A549 treated with AZD9567 at 1 μM for 4 hours (cell line): Measurements from ENCODE around the gene PTGES3L. TPM values are rescaled to one million over a fixed set of nuclear protein-coding genes. Genes with fewer than 3 reads are reported as not detected.

ENCODE experiments used
- total RNA-seq: library from RNA; stranded (reverse); fragments of 200-300 nt; extraction: Qiagen RNA extraction; gene quantifications from 5 replicates; pipeline ENCODE4 v1.2.3, GENCODE V29; 2022; ENCODE audit not compliant: insufficient read depth

Gene PTGES3L
- total RNA-seq: 0.64 to 1.4 TPM (median 1.1 TPM) in 4 of 5 replicates, not detected in the other

DNA sequence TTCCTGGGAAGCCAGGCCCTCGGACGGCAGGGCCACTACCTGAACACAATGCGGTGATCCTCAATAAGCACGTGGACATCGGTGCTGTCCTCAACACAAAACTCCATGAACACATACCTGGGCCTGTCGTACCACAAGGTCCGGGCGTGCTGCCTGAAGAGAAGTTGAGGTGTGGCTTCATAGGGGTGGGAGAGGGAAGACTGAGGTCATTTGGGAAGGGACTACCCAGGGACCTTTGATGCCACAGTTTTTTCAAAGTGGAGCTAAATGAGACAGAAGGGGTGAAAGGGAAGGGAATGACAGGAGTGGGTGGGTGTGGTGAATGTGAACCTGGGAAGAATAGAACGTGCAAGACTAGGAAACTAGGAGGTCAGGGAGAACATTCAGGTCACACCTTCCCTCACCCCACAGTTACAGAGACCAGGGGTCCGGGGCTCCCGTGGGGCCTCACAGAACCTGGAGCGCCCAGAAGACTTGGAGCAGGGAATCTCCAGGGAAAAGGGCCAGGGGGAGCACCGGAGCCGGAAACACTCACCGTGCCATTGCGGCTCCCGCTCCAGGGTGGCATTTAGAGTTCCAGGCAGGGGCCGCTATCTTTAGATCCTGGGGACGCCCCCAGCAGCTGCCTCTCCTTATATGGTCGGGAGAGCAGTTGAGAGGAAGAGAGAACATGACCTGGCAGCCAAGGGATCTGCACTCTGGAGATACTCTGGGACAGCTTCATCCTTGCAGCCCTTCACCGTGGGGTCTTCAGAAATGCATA, at the start of gene PTGES3L:
TSS of gene PTGES3L (minus strand) at position 570 of the 763 bp plus-strand sequence. CDS start at position 543, 27 bp downstream.

DNA sequence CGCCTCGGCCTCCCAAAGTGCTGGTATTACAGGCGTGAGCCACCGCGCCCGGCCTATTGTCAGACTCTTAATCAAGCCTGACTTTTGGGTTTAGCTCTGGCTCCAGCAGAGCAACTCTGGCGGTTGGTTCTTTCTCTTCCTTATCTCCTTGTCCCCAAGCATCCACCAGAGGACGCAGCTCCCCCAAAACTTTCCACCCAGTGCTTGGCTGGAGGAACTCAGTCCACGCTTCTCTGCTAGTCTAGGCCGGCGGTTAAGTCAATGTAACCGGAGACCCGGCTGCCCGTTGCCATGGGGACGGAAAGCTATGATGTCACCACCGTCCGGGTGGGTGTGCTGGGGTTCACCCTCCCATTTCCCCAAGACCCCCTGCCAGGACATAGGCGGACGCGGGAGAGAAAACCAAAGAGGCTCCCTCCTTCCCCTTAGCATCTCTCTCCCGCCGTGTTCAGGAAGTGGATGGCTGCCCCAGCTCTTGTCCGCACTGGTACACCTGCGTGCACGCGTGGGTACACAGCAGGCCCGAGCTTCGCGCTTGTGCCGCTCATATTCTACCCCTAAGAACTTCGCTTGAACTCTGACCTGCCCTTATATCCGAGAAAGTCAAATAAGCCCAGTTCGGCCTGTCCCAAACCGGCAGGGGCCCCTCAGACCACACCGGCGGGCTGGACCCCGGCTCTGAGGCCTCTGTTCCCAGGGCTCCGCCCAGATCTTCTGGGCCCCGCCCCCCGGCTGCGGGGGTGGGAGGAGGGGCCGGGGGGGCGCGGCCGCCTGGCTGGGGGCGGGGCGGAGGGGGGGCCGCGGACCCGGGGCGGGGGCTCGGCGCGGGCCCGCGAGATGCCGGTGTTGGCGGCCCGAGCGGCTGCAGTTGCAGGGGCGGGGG, 44.8 kb upstream of the PTGES3L start, which contains the start of gene RND2:
TSS of gene RND2 (plus strand) at position 825 of the 883 bp plus-strand sequence. CDS start 117 bp downstream, outside the sequence.

DNA sequence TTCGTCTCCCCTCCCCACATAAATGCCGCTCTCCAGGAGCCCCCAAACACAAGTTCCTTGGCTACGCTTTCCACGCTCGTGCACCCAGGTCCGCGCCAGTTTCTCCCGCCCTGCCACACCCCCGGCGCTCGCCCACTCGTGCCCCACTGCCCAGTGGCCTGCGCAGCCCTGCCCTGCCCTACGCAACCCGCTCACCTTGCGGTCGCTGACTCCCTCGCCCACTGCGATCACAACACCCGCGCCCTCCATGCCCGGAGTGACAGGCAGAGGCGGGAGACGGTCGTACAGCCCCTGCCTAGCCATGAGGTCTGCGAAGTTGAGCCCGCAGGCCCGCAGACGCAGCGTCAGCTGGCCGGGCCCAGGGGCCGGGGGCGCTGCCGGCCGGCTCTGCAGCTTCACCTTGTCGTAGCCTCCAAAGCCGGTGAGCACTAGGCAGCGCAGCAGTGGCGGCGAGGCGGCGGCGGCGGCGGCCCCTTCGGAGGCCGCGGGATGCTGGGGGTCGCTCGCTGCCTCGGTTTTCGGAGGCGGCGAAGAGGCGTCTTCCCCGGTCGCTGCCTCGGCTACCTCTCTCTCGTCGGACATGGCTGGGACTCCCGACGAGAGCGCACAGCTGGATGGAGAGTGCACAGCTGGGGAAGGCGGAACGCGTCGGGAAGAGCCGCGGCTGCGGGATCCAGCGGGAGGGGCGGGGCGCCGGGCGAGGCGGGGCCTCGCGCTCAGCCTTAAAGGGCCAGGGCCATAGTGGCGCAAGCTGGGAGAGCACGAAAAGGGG, 42.0 kb upstream of the PTGES3L start, which contains the start of gene VAT1:
TSS of gene VAT1 (minus strand) at position 645 of the 772 bp plus-strand sequence. CDS start at position 582, 63 bp downstream.

DNA sequence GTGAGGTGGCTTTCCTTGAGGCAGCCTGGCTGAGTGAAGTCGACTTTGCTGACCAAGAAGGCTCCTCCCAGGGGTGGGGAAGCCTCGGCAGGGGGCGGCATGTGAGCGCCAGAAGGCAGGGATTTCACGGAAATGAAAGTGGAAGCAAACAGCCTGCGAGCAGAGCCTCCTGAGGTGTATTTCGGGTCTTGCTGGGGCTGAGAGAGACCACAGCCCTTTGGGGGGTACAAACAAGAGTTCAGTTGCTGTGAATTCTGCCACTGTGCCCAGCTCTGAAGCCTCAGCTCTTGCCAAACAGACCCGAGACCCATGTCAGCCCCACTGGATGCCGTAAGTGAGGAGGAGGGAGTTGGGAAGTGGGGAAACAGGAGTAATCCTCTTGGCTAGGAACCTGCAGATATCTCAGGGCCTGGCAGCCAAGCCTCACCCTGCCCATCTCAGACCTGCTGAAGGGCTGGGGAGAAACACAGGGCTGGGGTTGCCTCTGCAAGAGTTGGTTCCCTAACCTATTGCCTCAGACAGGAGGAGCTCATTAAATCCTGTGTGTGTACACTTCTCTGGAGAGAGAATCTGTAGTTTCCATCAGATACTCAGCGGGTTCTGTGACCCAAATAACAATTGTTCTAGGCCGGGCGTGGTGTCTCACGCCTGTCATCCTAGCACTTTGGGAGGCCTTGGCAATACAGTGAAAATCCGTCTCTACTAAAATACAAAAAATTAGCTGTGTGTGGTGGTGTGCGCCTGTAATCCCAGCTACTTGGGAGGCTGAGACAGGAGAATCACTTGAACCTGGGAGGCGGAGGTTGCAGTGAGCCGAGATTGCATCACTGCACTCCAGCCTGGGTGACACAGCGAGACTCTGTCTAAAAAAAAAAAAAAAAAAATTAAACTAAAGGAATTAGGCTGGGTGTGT, 27.0 kb upstream of the PTGES3L start, which contains the start of gene IFI35:
TSS of gene IFI35 (plus strand) at position 146 of the 913 bp plus-strand sequence. CDS start at position 310, 164 bp downstream.

DNA sequence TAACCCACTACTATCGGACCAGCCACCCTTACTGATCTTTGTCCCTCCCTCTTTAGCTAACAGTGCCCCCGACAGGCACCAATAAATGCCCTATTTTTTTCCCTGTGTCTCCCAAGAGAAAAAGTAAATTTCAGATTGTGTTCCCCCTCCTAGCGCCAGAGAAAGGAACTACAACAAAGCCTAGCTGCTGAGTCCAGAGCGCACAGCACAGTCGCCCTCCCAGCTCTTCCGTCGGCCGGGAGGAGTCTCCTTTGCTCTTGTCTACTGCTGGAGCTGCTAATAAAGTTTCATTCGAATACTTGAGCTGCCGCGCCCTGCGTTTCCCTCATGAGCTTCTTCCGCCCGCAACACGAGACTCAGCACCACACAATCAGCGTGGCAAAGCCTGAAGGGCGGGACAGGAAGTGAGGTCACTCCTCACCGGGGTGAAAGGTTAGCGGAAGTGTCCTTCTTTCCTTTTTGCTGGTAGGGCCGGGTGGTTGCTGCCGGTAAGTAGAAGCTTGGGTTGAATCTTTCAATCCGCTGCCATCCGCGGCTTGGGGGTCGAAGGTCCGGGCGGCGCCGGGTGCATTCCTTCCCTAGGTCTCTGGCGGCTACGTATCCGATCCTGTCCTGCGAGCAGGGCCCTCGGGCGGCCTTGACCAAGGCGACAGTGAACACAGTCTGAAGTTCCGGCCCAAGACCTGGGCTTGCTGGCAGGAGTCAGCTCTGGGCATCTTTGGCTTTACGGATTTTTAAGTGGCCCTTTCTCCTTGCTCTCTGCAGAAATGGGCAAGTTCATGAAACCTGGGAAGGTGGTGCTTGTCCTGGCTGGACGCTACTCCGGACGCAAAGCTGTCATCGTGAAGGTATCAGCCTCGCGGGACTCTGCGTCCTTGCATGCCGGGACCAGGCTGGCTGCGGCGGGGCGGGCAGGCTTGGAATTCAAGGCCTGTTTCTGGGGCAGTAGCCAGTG, 18.4 kb upstream of the PTGES3L start, which contains the start of gene RPL27:
TSS of gene RPL27 (plus strand) at position 436 of the 955 bp plus-strand sequence. CDS start at position 768, 332 bp downstream.

DNA sequence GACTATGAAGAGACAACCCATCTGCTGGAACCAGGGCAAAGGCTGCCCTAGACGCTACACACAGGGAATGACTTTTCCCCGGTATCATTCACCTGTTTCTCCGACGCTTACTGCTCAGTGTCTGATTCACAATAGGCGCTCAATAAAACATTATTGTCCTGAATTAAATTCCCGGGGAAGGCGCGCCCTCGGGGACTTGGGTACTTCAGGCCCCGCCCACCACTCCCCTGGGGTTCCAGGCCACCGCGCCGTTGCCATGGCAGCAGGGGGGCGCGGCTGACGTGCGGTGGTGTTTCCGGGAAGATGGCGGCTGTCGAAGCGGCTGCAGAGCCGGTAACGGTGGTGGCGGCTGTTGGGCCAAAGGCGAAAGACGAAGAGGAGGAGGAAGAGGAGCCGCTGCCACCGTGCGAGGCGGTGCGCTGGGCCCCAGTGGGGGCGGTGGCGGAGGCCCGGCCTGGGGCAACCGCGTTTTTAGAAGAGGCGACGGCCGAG, 440 bp upstream of the PTGES3L start, which contains the start of gene RUNDC1:
TSS of gene RUNDC1 (plus strand) at position 292 of the 492 bp plus-strand sequence. CDS start at position 304, 12 bp downstream.

DNA sequence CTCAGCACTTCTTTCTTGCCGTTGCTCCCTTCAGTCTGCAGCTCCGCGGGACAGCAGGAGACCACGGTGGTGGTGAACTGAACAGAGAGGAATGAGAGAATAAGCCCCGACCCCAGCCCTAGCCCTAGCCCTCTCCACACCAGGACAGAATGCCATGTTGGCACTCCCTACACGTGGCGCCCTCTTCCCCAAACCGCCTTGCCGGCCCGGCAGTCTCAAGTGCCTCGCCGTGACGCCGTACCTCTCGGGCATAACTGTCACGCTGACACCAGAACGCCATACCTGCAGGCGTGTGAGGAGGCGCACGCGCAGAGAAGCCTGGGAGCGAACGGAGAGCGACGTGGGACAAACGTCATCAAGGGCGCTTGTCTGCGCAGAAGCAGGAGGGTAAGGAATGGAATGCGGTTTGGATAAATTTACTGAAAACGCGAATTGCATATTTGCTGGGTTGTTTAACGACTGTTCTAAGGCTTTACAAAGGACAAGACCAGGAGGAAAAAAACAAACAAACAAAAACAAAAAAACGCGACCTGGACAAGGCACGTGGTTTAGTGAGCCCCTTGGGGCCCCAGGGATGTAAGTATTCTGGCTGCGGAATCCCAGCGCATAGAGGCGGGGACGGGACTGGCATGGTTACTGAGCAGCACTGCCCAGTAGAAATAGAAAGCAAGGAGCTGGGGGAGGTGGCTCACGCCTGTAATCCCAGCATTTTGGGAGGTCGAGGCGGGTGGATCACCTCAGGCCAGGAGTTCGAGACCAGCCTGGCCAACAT, 15.5 kb downstream of the PTGES3L start, which contains the start of gene AARSD1:
TSS of gene AARSD1 (minus strand) at position 294 of the 772 bp plus-strand sequence. CDS start at position 280, 14 bp downstream.

Other genes starting within 250 kb of the PTGES3L start
- 6.6 to 12.7 TPM (median 12.2 TPM) in 5 replicates for gene EZH1, start 235.0 kb downstream of the PTGES3L start, total RNA-seq
- 0.37 to 0.91 TPM (median 0.82 TPM) in 4 of 5 replicates, not detected in the other for gene RAMP2, start 218.9 kb downstream of the PTGES3L start, total RNA-seq
- 120 to 147 TPM (median 124 TPM) in 5 replicates for gene VPS25, start 206.6 kb downstream of the PTGES3L start, total RNA-seq
- 1.3 to 2.0 TPM (median 1.8 TPM) in 4 of 5 replicates, not detected in the other for gene WNK4, start 199.5 kb downstream of the PTGES3L start, total RNA-seq
- gene COA3, start 181.4 kb downstream of the PTGES3L start, total RNA-seq: 123 to 134 TPM (median 124 TPM) in 5 replicates
- 0.06 to 0.19 TPM (median 0.06 TPM) in 4 of 5 replicates, not detected in the other for gene CNTD1, start 181.2 kb downstream of the PTGES3L start, total RNA-seq
- 77.7 to 99.1 TPM (median 84.7 TPM) in 5 replicates for gene BECN1, start 155.8 kb downstream of the PTGES3L start, total RNA-seq
- 223 to 270 TPM (median 236 TPM) in 5 replicates for gene PSME3, start 146.7 kb downstream of the PTGES3L start, total RNA-seq
- gene AOC2, start 135.5 kb downstream of the PTGES3L start, total RNA-seq: 0.77 to 3.0 TPM (median 2.4 TPM) in 5 replicates
- 1.2 to 2.0 TPM (median 1.5 TPM) in 5 replicates for gene AOC3, start 128.9 kb downstream of the PTGES3L start, total RNA-seq
- gene G6PC1, start 79.3 kb downstream of the PTGES3L start, total RNA-seq: not detected in 5 replicates
- 53.9 to 60.7 TPM (median 58.3 TPM) in 5 replicates for gene AARSD1, start 15.6 kb downstream of the PTGES3L start, total RNA-seq
- 18.0 to 20.9 TPM (median 20.3 TPM) in 5 replicates for gene RUNDC1, start 485 bp upstream of the PTGES3L start, total RNA-seq
- 2,997 to 4,045 TPM (median 3,077 TPM) in 5 replicates for gene RPL27, start 18.3 kb upstream of the PTGES3L start, total RNA-seq
- 15.9 to 20.5 TPM (median 17.9 TPM) in 5 replicates for gene IFI35, start 26.7 kb upstream of the PTGES3L start, total RNA-seq
- 228 to 249 TPM (median 236 TPM) in 5 replicates for gene VAT1, start 42.3 kb upstream of the PTGES3L start, total RNA-seq
- 0.10 to 0.26 TPM (median 0.13 TPM) in 4 of 5 replicates, not detected in the other for gene RND2, start 45.2 kb upstream of the PTGES3L start, total RNA-seq
- 20.2 to 39.9 TPM (median 23.5 TPM) in 5 replicates for gene BRCA1, start 145.3 kb upstream of the PTGES3L start, total RNA-seq
- 33.1 to 42.6 TPM (median 38.2 TPM) in 5 replicates for gene NBR1, start 191.1 kb upstream of the PTGES3L start, total RNA-seq
- gene TMEM106A, start 231.8 kb upstream of the PTGES3L start, total RNA-seq: 0.99 to 1.2 TPM (median 1.1 TPM) in 4 of 5 replicates, not detected in the other
- not detected in 5 replicates for gene CCDC200, start 248.5 kb upstream of the PTGES3L start, total RNA-seq